Tibial artery (tissue), 4 donors: Measurements from ENCODE around the gene TCEA2.

Experiments used
- DNase-seq, 2 donors: peaks; one replicate each; pipeline ENCODE4 v3.0.0-alpha.2; 2019
- H3K27ac ChIP-seq, 2 donors: fragments of 200-600 bp; sonication (generic) in 1 of 2; 1 replicate in 1 of 2; 2 replicates in 1 of 2; pipeline ENCODE4 v1.5.1; 2018 to 2019; ENCODE audit warnings: mild to moderate bottlenecking in 1 of 2
- H3K27me3 ChIP-seq, 2 donors: fragments of 200-600 bp; sonication (generic) in 1 of 2; one replicate each; pipeline versions ENCODE4 v1.5.1 to v1.6.0; 2016 to 2019
- H3K36me3 ChIP-seq, 3 donors: fragments of 200-600 bp; sonication (generic) in 2 of 3; one replicate each; pipeline ENCODE4 v1.5.1; 2016 to 2019; ENCODE audit warnings: mild to moderate bottlenecking in 2 of 3
- H3K4me1 ChIP-seq, 4 donors: fragments of 200-600 bp; sonication (generic) in 2 of 4; 1 replicate in 3 of 4; 2 replicates in 1 of 4; pipeline ENCODE4 v1.5.1; 2016 to 2019
- H3K4me3 ChIP-seq, 2 donors: fragments of 200-600 bp; sonication (generic) in 1 of 2; 1 replicate in 1 of 2; 2 replicates in 1 of 2; pipeline ENCODE4 v1.5.1; 2018 to 2019; ENCODE audit warnings: mild to moderate bottlenecking in 2 of 2
- H3K9me3 ChIP-seq, 3 donors: fragments of 200-600 bp; sonication (generic) in 1 of 3; one replicate each; pipeline ENCODE4 v1.5.1; 2016 to 2019
- CTCF ChIP-seq, 2 experiments: fragments of 200-600 bp in 1 of 2; fragments of 450-650 bp in 1 of 2; IDR thresholded peaks; one replicate each; pipeline ENCODE4 v1.5.1; 2017 to 2019; ENCODE audit warnings: antibody characterized with exemption in 2 of 2, mild to moderate bottlenecking in 1 of 2, moderate library complexity in 1 of 2
- intact Hi-C: fragments of 100-400 bp; cut with DNase I; formaldehyde crosslinking; loops from one replicate; pipeline ENCODE4 v1.15.0; 2023; ENCODE audit warnings: low total_unique reads

TCEA2 gene

DNA sequence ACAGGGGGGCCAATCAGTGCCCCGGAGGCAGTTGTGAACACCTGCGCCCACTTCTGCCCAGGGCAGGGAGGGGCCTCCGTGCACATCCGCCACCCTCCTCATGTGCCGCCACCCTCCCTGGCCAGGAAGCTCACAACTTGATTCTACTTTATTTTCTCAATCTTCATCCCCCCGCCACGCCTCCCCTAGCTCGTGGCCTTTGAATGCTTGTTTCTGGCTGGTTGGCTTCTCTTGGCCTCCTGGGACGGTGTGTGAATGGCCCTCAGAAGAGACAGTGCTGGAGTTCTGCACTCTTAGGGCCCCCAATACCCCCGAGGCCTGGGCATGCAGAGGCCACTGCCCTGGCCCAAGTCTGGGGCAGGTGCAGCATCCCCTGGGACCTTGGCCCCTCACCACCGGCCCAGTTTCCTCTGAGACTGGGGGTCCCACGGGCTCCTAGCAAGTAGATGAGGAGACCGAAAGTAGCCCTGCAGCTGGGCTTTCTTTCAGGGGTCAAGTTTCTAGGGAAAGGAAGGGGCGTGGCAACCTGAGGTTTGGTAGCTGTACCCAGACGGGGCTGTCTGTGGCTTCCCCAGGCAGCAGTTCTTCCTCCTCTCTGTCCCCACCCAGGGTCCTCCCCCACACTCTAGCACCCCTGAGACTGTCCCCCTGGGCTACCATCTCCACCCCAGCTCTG is 15.0 kb downstream of the TCEA2 start:
- Histone ChIP-seq H3K4me3 (peak overlapping the region; percentile 65 to 68), H3K27ac (peak overlapping the region; percentile 69 to 80), H3K4me1 (peaks cover 0 to 47% (median 34%) of the 10 kb centered on the region in 4 donors), H3K36me3 (peaks cover 0 to 22% (median 21%) of the 10 kb centered on the region in 3 donors), H3K27me3 (no peaks in the 10 kb centered on the region), H3K9me3 (no peaks in the 10 kb centered on the region)
- TF ChIP-seq CTCF (IDR thresholded peaks at IDR 0.05) = no peak
- no peak for DNase-seq
- intact Hi-C loops = no loop called here

DNA sequence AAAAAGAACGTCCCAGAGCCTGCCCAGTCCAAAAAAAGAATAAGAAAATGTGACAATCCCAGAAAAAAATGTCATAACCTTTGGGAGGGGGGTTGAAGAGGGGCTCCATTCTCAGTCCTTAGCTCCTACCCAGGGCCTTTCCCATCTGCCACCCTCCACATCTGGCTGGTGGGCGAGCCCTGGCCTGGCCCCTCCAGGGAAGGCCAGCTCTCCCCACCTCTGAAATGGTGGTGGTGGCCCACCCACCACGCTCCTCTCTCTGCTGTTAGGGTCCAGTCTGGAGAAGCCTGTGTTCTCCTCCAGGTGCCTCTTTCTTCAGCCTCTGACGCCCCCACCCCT is 15.9 kb downstream of the TCEA2 start:
- Histone ChIP-seq H3K4me3 (peak overlapping the region; percentile 65 to 68), H3K27me3 (peaks cover 0 to 7% of the 10 kb centered on the region in 2 donors), H3K36me3 (peaks cover 0 to 15% (median 12%) of the 10 kb centered on the region in 3 donors), H3K4me1 (peaks cover 0 to 56% (median 43%) of the 10 kb centered on the region in 4 donors), H3K27ac (peak overlapping the region; percentile 69 to 80), H3K9me3 (no peaks in the 10 kb centered on the region)
- no peak for TF ChIP-seq CTCF (IDR thresholded peaks at IDR 0.05)
- intact Hi-C loops = no loop called here
- DNase-seq = no peak

DNA sequence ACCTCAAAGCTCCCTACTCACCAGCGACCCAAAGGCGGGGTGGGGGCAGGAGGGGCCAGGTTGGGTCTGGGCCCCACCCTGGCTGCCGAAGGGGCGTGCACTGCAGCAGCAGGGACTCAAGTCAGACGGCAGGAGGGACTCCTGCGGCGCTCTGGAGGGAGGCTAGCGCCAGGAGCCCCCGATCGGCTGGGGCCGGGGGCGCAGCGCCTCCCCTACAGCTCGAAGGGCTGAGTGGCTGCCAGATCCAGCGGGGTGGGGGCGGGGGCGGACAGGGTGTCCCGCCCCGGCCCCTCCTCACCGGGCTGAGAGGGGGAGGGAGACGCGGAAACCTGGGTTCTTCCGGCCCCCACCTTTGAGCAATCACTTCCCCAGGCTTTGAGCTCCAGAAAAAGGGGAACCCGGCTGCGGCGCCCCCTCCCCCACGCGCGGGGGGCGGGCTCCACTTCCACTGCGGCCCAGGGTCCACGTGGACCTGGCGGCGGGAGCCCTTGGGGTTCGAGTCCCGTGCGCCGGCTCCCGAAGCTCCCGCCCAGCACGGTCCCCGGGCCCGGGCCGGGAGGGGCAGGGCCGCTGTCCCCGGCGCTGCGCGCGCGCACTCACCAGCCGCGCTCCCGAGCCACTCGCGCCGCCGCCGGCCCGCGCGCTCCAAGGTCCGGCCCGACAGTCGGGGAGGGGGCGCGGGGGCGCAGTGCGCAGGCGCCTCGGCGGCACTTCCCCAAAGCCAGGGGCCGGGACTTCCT is 16.4 kb downstream of the TCEA2 start, which contains the start of gene RGS19:
Gene RGS19, minus strand, starts transcription at position 246 of the 740 bp plus-strand sequence. CDS start 2,632 bp downstream, outside the sequence.
- Histone ChIP-seq H3K4me3 (peak within 1 kb of the TSS; percentile 65 to 68), H3K9me3 (no peaks in the 10 kb centered on the region), H3K27ac (peak within 1 kb of the TSS; percentile 69 to 80), H3K27me3 (peaks cover 0 to 12% of the 10 kb centered on the region in 2 donors), H3K4me1 (peaks cover 0 to 61% (median 46%) of the 10 kb centered on the region in 4 donors), H3K36me3 (peaks cover 0 to 10% (median 7%) of the 10 kb centered on the region in 3 donors)
- peak; percentile 73 to 84 for DNase-seq
- intact Hi-C loops = no loop called here
- TF ChIP-seq CTCF (IDR thresholded peaks at IDR 0.05) = no peak

- Histone ChIP-seq H3K27ac (peak within 1 kb of the TSS; percentile 69 to 80), H3K36me3 (peaks cover 0 to 2% (median 0%) of the 10 kb centered on the region in 3 donors), H3K27me3 (peaks cover 3 to 20% of the 10 kb centered on the region in 2 donors), H3K4me1 (peaks cover 0 to 69% (median 42%) of the 10 kb centered on the region in 4 donors), H3K4me3 (peak within 1 kb of the TSS; percentile 65 to 68), H3K9me3 (no peaks in the 10 kb centered on the region)
- no peak for DNase-seq
- no peak for TF ChIP-seq CTCF (IDR thresholded peaks at IDR 0.05)
- intact Hi-C loops = no loop called here
These were observed 17.2 kb downstream of the TCEA2 start, which contains the start of gene OPRL1 for GRCh38 chr20:64080013-64080812. OPRL1 (plus strand) TSS chr20:64080082; CDS start chr20:64092721, 12,639 bp downstream.
